ENCODE data around the gene NCL.

DNA sequence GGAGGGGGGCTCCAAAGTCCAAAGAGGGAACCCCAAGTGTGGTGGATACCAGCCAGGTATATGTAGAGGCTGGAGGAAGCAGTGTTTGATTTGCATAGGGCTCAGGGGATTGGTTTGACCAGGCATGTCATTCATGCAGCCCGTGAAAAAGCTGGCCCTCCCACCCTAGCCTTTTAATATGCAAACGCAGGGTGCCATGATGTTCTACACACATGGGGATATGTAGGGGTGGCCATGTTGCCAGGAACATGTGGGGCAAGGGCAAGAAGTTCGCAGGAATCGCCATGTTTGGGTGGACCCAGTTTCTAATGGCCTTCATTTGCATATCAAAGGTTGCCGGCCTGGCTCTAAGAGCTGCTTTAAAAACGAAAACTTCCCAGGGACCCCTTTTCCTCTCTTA lies 35.1 kb downstream of the NCL start:
- TF ChIP-seq, protein P1, sequence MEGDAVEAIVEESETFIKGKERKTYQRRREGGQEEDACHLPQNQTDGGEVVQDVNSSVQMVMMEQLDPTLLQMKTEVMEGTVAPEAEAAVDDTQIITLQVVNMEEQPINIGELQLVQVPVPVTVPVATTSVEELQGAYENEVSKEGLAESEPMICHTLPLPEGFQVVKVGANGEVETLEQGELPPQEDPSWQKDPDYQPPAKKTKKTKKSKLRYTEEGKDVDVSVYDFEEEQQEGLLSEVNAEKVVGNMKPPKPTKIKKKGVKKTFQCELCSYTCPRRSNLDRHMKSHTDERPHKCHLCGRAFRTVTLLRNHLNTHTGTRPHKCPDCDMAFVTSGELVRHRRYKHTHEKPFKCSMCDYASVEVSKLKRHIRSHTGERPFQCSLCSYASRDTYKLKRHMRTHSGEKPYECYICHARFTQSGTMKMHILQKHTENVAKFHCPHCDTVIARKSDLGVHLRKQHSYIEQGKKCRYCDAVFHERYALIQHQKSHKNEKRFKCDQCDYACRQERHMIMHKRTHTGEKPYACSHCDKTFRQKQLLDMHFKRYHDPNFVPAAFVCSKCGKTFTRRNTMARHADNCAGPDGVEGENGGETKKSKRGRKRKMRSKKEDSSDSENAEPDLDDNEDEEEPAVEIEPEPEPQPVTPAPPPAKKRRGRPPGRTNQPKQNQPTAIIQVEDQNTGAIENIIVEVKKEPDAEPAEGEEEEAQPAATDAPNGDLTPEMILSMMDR (conservative IDR thresholded peaks at IDR 0.05; ENCODE audit: low read depth, low read length), result no peak
- TF ChIP-seq BHLHE40 (IDR thresholded peaks at IDR 0.05; ENCODE audit: low read depth, low read length), result no peak
- TF ChIP-seq, protein P2, sequence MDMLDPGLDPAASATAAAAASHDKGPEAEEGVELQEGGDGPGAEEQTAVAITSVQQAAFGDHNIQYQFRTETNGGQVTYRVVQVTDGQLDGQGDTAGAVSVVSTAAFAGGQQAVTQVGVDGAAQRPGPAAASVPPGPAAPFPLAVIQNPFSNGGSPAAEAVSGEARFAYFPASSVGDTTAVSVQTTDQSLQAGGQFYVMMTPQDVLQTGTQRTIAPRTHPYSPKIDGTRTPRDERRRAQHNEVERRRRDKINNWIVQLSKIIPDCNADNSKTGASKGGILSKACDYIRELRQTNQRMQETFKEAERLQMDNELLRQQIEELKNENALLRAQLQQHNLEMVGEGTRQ (IDR thresholded peaks at IDR 0.05; ENCODE audit: low read depth, low read length), result no peak
- TF ChIP-seq RAD21 (IDR thresholded peaks at IDR 0.05; ENCODE audit: low read length), result no peak
- TF ChIP-seq POLR2A (IDR thresholded peaks at IDR 0.05; ENCODE audit: low read depth, low read length), result no peak
- no peak for TF ChIP-seq FOS (IDR thresholded peaks at IDR 0.05; ENCODE audit: low read depth, low read length)
- no peak for TF ChIP-seq MAZ (IDR thresholded peaks at IDR 0.05; ENCODE audit: borderline replicate concordance, low read depth, low read length)
- TF ChIP-seq MAFK (IDR thresholded peaks at IDR 0.05; ENCODE audit: low read depth, low read length), result no peak
- TF ChIP-seq RCOR1 (IDR thresholded peaks at IDR 0.05; ENCODE audit: insufficient replicate concordance, low read length), result no peak
